GM23338 (cell line): ENCODE results near the gene PTPRB. TPM values are rescaled to one million over a fixed set of nuclear protein-coding genes. Genes with fewer than 3 reads are reported as not detected.
A peak's percentile ranks its signal among the peaks of the same experiment; 100 is the strongest.

Experiments used
- ATAC-seq: fragments of 200-7000 bp; cut with Tn5 transposase; 3 replicates; pipeline ENCODE4 v1.9.1; 2020
- DNase-seq: peaks from one replicate; pipeline ENCODE4 v3.0.0-alpha.2; 2015; ENCODE audit warnings: low spot score
- H2AFZ ChIP-seq: fragments of 200-600 bp; sonication (generic); 2 replicates; pipeline ENCODE4 v1.8.0; 2016; ENCODE audit warnings: antibody characterized with exemption, mild to moderate bottlenecking, moderate library complexity
- H3F3A ChIP-seq: fragments of 200-600 bp; sonication (generic); replicated peaks from 2 replicates; pipeline ENCODE4 v1.8.0; 2017; ENCODE audit warnings: antibody characterized with exemption, mixed run types, low read depth
- H3K27ac ChIP-seq: fragments of 200-600 bp; sonication (generic); 2 replicates; pipeline ENCODE4 v1.6.1; 2016; ENCODE audit warnings: low read depth
- H3K27me3 ChIP-seq: fragments of 200-600 bp; sonication (generic); 2 replicates; pipeline ENCODE4 v1.8.0; 2016; ENCODE audit warnings: mild to moderate bottlenecking, mixed run types, moderate library complexity; ENCODE audit not compliant: insufficient read depth
- H3K36me3 ChIP-seq: fragments of 200-600 bp; sonication (generic); 2 replicates; pipeline ENCODE4 v1.8.0; 2016; ENCODE audit warnings: mild to moderate bottlenecking; ENCODE audit not compliant: insufficient read depth
- H3K4me1 ChIP-seq: fragments of 200-600 bp; sonication (generic); 2 replicates; pipeline ENCODE4 v1.8.0; 2016; ENCODE audit warnings: mild to moderate bottlenecking, moderate library complexity; ENCODE audit not compliant: insufficient read depth
- H3K4me2 ChIP-seq: fragments of 200-600 bp; sonication (generic); 2 replicates; pipeline ENCODE4 v1.7.1; 2017; ENCODE audit warnings: mixed run types
- H3K4me3 ChIP-seq: fragments of 200-600 bp; sonication (generic); 2 replicates; pipeline ENCODE4 v1.6.1; 2016; ENCODE audit warnings: mixed run types
- H3K79me2 ChIP-seq: fragments of 200-600 bp; sonication (generic); replicated peaks from 2 replicates; pipeline ENCODE4 v1.8.0; 2017; ENCODE audit warnings: mild to moderate bottlenecking; ENCODE audit not compliant: insufficient read depth
- H3K9me2 ChIP-seq: fragments of 200-600 bp; sonication (generic); 2 replicates; pipeline ENCODE4 v1.8.0; 2017; ENCODE audit not compliant: insufficient read depth
- H4K20me1 ChIP-seq: fragments of 200-600 bp; sonication (generic); replicated peaks from 2 replicates; pipeline ENCODE4 v1.8.0; 2017; ENCODE audit warnings: mild to moderate bottlenecking; ENCODE audit not compliant: insufficient read depth
- H3K27ac Mint-ChIP-seq: 2 replicates; pipeline ENCODE4 v1.8.0; 2020; ENCODE audit warnings: inconsistent platforms, mild to moderate bottlenecking, moderate library complexity, mixed read lengths
- H3K27me3 Mint-ChIP-seq: 3 replicates; pipeline ENCODE4 v1.8.0; 2022; ENCODE audit warnings: low read depth, mild to moderate bottlenecking, moderate library complexity, mixed read lengths, inconsistent platforms; ENCODE audit not compliant: insufficient read depth, poor library complexity
- H3K36me3 Mint-ChIP-seq: 3 replicates; pipeline ENCODE4 v1.8.0; 2021; ENCODE audit warnings: low read depth, mild to moderate bottlenecking, inconsistent platforms, moderate library complexity, mixed read lengths
- H3K4me1 Mint-ChIP-seq: 3 replicates; pipeline ENCODE4 v1.8.0; 2020; ENCODE audit warnings: mild to moderate bottlenecking, inconsistent platforms, mixed read lengths
- H3K4me3 Mint-ChIP-seq: 3 replicates; pipeline ENCODE4 v1.8.0; 2021; ENCODE audit warnings: moderate library complexity, mild to moderate bottlenecking, inconsistent platforms, mixed read lengths
- H3K9me3 Mint-ChIP-seq: 3 replicates; pipeline ENCODE4 v1.8.0; 2020; ENCODE audit warnings: moderate library complexity, mild to moderate bottlenecking, inconsistent platforms, mixed read lengths
- JUNB ChIP-seq: IDR thresholded peaks from one replicate; pipeline ENCODE4 v1.6.1; 2016; ENCODE audit warnings: antibody characterized with exemption; ENCODE audit not compliant: unreplicated experiment
- NANOG ChIP-seq: IDR thresholded peaks from 2 replicates; pipeline ENCODE4 v1.6.1; 2016; ENCODE audit warnings: antibody characterized with exemption, borderline replicate concordance
- POLR2AphosphoS5 ChIP-seq: IDR thresholded peaks from 2 replicates; pipeline ENCODE4 v1.6.1; 2016; ENCODE audit warnings: antibody characterized with exemption, low read depth
- STAT1 ChIP-seq: IDR thresholded peaks from one replicate; pipeline ENCODE4 v1.6.1; 2016; ENCODE audit warnings: antibody characterized with exemption; ENCODE audit not compliant: unreplicated experiment
- ZNF114 ChIP-seq: fragments of 250-450 bp; sonication (Bioruptor Pico); IDR thresholded peaks from 2 replicates; pipeline ENCODE4 v1.5.0; 2020; ENCODE audit warnings: mild to moderate bottlenecking, moderate library complexity
- ZNF331 ChIP-seq: fragments of 250-450 bp; sonication (Bioruptor Pico); IDR thresholded peaks from 2 replicates; pipeline ENCODE4 v1.5.0; 2020; ENCODE audit warnings: low read depth, mild to moderate bottlenecking, moderate library complexity
- polyA plus RNA-seq: library from polyadenylated mRNA; unstranded; fragments of >200 nt; fragmentation: Nextera tagmentation; extraction: Ambion mirVana; gene quantifications from 2 replicates; pipeline ENCODE4 v1.2.1, GENCODE V29; 2016
- total RNA-seq: library from RNA; depleted of rRNA; stranded (reverse); fragments of >200 nt; shearing (Covaris generic); gene quantifications from 2 replicates; pipeline ENCODE4 v1.2.3, GENCODE V29; 2014
- TF ChIP-seq, protein P1 (sequence below): IDR thresholded peaks from one replicate; pipeline ENCODE4 v1.6.1; 2018; ENCODE audit warnings: antibody characterized with exemption; ENCODE audit not compliant: unreplicated experiment

The PTPRB gene
- total and polyA plus RNA-seq, 2 experiments from 2014 or later = 0.13 to 1.7 TPM

DNA sequence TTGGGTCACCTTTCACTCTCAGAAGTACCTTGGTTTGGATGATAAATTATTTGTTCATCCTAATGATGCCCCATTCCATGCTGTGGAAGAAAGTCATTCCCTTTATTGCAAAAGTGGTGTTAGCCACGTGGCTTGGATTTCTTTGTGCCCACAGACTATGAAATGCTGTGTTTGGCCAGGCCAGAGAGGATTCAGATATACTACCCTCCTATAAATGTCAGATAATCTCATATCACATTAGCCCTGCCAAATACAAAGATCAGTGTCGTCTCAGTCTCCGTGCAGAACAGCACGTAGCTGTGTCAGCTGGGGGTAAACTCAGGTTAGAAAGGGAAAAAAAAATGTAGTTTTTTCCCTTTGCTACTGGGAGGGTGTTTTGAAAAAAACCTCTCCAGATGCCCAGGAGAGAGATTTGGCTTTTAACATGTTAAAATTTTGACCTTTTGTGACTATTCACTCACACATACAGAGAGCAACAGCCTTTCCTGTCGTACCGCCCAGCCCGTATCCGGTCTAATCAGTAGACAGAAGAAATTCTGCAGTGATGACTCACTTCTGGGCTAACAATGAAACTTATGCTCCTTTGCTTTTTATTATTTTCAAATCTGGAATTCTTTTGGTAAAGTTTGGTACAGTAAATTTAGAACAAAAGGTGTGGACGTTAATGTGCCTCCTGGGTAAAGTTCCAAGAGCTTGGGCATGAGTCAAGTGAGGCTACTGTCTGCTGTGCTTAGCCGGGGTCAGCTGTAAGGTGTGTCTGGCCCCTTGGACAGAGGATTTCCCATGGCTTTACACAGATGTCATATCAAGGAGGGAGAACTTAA lies 8.5 kb upstream of the PTPRB start:
- H4K20me1 ChIP-seq = no peaks in the 10 kb centered on the region
- Mint-ChIP-seq H3K9me3 (no peaks in the 10 kb centered on the region), H3K27ac (no peak overlapping the region), H3K4me1 (peaks cover 13% of the 10 kb centered on the region; the same call in 2 of the 3 replicates), H3K27me3 (no peaks in the 10 kb centered on the region), H3K4me3 (no peak overlapping the region), H3K36me3 (no peaks in the 10 kb centered on the region)
- H2AFZ ChIP-seq = no peak overlapping the region; the same call in 1 of the 2 replicates
- H3F3A ChIP-seq = no peaks in the 10 kb centered on the region
- TF ChIP-seq, protein P1, sequence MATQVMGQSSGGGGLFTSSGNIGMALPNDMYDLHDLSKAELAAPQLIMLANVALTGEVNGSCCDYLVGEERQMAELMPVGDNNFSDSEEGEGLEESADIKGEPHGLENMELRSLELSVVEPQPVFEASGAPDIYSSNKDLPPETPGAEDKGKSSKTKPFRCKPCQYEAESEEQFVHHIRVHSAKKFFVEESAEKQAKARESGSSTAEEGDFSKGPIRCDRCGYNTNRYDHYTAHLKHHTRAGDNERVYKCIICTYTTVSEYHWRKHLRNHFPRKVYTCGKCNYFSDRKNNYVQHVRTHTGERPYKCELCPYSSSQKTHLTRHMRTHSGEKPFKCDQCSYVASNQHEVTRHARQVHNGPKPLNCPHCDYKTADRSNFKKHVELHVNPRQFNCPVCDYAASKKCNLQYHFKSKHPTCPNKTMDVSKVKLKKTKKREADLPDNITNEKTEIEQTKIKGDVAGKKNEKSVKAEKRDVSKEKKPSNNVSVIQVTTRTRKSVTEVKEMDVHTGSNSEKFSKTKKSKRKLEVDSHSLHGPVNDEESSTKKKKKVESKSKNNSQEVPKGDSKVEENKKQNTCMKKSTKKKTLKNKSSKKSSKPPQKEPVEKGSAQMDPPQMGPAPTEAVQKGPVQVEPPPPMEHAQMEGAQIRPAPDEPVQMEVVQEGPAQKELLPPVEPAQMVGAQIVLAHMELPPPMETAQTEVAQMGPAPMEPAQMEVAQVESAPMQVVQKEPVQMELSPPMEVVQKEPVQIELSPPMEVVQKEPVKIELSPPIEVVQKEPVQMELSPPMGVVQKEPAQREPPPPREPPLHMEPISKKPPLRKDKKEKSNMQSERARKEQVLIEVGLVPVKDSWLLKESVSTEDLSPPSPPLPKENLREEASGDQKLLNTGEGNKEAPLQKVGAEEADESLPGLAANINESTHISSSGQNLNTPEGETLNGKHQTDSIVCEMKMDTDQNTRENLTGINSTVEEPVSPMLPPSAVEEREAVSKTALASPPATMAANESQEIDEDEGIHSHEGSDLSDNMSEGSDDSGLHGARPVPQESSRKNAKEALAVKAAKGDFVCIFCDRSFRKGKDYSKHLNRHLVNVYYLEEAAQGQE = no peak
- TF ChIP-seq POLR2AphosphoS5 (no peak), STAT1 (no peak), JUNB (no peak)
- no peaks in the 10 kb centered on the region for H3K27me3 ChIP-seq
- DNase-seq (peak; percentile 41), ATAC-seq (peak; percentile 77)
- no peak overlapping the region for H3K4me3 ChIP-seq
- no peaks in the 10 kb centered on the region for H3K9me2 ChIP-seq
- no peaks in the 10 kb centered on the region for H3K79me2 ChIP-seq
- no peak overlapping the region for H3K4me2 ChIP-seq
- no peaks in the 10 kb centered on the region for H3K36me3 ChIP-seq
- peaks cover 6% of the 10 kb centered on the region for H3K4me1 ChIP-seq
- H3K27ac ChIP-seq = no peak overlapping the region

DNA sequence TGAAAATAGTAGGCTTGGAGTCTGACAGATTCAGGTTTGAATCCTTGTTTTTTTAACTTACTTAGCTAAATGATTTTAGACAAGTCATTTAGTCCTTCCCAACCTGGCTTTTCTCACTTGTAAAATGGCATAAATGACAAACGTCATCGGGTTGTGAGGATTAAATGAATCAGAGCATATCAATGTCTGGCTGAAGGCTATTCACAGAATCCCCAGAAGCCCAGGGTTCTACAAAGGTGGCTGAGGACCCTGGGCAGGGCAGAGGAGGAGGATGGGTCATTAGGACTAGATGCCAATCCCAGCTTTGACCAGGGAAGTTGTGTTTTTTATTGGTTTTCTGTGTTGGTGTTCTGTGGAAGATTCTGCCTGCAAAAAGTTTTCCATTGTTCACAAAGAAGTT lies 7.6 kb upstream of the PTPRB start:
- Histone ChIP-seq H3K79me2 (no peaks in the 10 kb centered on the region), H3K4me1 (peaks cover 6% of the 10 kb centered on the region), H3K4me2 (no peak overlapping the region), H3F3A (no peaks in the 10 kb centered on the region), H4K20me1 (no peaks in the 10 kb centered on the region), H3K27ac (no peak overlapping the region), H3K36me3 (no peaks in the 10 kb centered on the region), H3K4me3 (no peak overlapping the region), H3K27me3 (no peaks in the 10 kb centered on the region), H2AFZ (0 out of 2 replicates have a peak overlapping the region, but pooled peaks have one; percentile 11), H3K9me2 (no peaks in the 10 kb centered on the region)
- no peaks in the 10 kb centered on the region for H3K9me3 Mint-ChIP-seq
- DNase-seq = no peak
- no peak for ATAC-seq
- no peak overlapping the region for H3K27ac Mint-ChIP-seq
- no peak overlapping the region for H3K4me3 Mint-ChIP-seq
- H3K4me1 Mint-ChIP-seq = peaks cover 13% of the 10 kb centered on the region; the same call in 2 of the 3 replicates
- no peaks in the 10 kb centered on the region for H3K27me3 Mint-ChIP-seq
- no peaks in the 10 kb centered on the region for H3K36me3 Mint-ChIP-seq
- TF ChIP-seq ZNF114 (CRISPR knock-in tag) (no peak), NANOG (no peak), ZNF331 (CRISPR knock-in tag) (no peak)
- TF ChIP-seq, protein P1 = no peak
